Measurements from ENCODE around the gene SDCCAG8.

DNA sequence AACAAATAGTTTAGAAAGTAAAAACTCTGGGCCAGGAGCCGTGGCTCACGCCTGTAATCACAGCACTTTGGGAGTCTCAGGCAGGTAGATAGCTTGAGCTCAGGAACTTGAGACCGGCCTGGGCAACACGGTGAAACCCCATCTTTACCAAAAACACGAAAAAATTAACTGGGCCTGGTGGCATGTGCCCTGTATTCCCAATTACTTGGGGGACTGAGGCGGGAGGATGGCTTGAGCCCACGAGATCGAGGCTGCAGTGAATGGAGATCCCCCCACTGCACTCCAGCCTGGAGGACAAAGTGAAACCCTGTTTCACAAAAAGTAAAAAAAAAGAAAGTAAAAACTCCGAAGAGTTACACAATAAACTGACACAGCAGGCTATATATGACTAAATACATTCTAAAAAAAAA is 11.4 kb upstream of the SDCCAG8 start:
- TF ChIP-seq, protein P1, sequence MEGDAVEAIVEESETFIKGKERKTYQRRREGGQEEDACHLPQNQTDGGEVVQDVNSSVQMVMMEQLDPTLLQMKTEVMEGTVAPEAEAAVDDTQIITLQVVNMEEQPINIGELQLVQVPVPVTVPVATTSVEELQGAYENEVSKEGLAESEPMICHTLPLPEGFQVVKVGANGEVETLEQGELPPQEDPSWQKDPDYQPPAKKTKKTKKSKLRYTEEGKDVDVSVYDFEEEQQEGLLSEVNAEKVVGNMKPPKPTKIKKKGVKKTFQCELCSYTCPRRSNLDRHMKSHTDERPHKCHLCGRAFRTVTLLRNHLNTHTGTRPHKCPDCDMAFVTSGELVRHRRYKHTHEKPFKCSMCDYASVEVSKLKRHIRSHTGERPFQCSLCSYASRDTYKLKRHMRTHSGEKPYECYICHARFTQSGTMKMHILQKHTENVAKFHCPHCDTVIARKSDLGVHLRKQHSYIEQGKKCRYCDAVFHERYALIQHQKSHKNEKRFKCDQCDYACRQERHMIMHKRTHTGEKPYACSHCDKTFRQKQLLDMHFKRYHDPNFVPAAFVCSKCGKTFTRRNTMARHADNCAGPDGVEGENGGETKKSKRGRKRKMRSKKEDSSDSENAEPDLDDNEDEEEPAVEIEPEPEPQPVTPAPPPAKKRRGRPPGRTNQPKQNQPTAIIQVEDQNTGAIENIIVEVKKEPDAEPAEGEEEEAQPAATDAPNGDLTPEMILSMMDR (conservative IDR thresholded peaks at IDR 0.05; ENCODE audit: low read depth, low read length) = no peak
- TF ChIP-seq EZH2phosphoT487 (IDR thresholded peaks at IDR 0.05; ENCODE audit: borderline replicate concordance, low read length) (no peak), EZH2 (IDR thresholded peaks at IDR 0.05; ENCODE audit: low read length, unreplicated experiment) (no peak)
